HEK293 (cell line): Measurements from ENCODE around the gene CATSPER3.
A peak's percentile ranks its signal among the peaks of the same experiment; 100 is the strongest.

Experiments
- CTCF ChIA-PET: fragments of 350-600 bp; formaldehyde crosslinking; extraction: SDS; loops from one replicate; lab custom pipeline; 2021; ENCODE audit warnings: antibody characterized with exemption; lab: Yijun Ruan, JAX
- POLR2A ChIA-PET: fragments of 300-600 bp; formaldehyde crosslinking; extraction: SDS; loops from one replicate; lab custom pipeline; 2020; ENCODE audit warnings: antibody characterized with exemption, inconsistent platforms; lab: Yijun Ruan, JAX
- H3K27ac ChIP-seq: fragments of 200-500 bp; sonication (Bioruptor generic); 2 replicates; pipeline ENCODE4 v1.5.1; 2014; ENCODE audit warnings: low read depth, low read length, control low read depth, inconsistent platforms; ENCODE audit errors: extremely low read depth
- H3K36me3 ChIP-seq, 2 experiments: fragments of 200-500 bp in 1 of 2; sonication (Bioruptor generic) in 1 of 2; 1 replicate in 1 of 2; 2 replicates in 1 of 2; pipeline ENCODE4 v1.5.1; 2014 to 2017; ENCODE audit warnings: inconsistent platforms in 2 of 2, low read length in 2 of 2; ENCODE audit not compliant: control insufficient read depth in 2 of 2, insufficient read depth in 1 of 2
- H3K4me1 ChIP-seq: fragments of 200-500 bp; sonication (Bioruptor generic); 2 replicates; pipeline ENCODE4 v1.5.1; 2014; ENCODE audit warnings: mild to moderate bottlenecking, low read length, inconsistent platforms; ENCODE audit not compliant: control insufficient read depth, insufficient read depth
- H3K4me3 ChIP-seq: 2 replicates; pipeline ENCODE4 v1.5.1; 2011; ENCODE audit warnings: low read depth, mild to moderate bottlenecking, control low read depth, low read length, moderate library complexity
- H3K9me3 ChIP-seq: fragments of 200-500 bp; sonication (Bioruptor generic); 2 replicates; pipeline ENCODE4 v1.5.1; 2014; ENCODE audit warnings: low read depth, low read length, inconsistent platforms; ENCODE audit not compliant: control insufficient read depth, insufficient read depth
- FEZF1 ChIP-seq: fragments of 450-650 bp; formaldehyde crosslinking; IDR thresholded peaks from 2 replicates; pipeline ENCODE4 v1.5.1; 2016; ENCODE audit warnings: missing biosample characterization, missing genetic modification characterization
- GLIS1 ChIP-seq: fragments of 450-650 bp; formaldehyde crosslinking; IDR thresholded peaks from 2 replicates; pipeline ENCODE4 v1.5.1; 2016; ENCODE audit warnings: missing biosample characterization, missing genetic modification characterization
- GLIS2 ChIP-seq: fragments of 450-650 bp; formaldehyde crosslinking; IDR thresholded peaks from 2 replicates; pipeline ENCODE4 v1.5.1; 2016; ENCODE audit warnings: missing biosample characterization, missing genetic modification characterization
- HIC1 ChIP-seq: fragments of 450-650 bp; formaldehyde crosslinking; IDR thresholded peaks from 2 replicates; pipeline ENCODE4 v1.5.1; 2016; ENCODE audit warnings: missing biosample characterization, missing genetic modification characterization
- KLF10 ChIP-seq: fragments of 450-650 bp; IDR thresholded peaks from 2 replicates; pipeline ENCODE4 v1.5.1; 2018; ENCODE audit warnings: missing biosample characterization, mild to moderate bottlenecking, missing genetic modification characterization
- PRDM1 ChIP-seq: fragments of 450-650 bp; formaldehyde crosslinking; IDR thresholded peaks from 2 replicates; pipeline ENCODE4; 2016; ENCODE audit warnings: missing biosample characterization, missing genetic modification characterization
- SALL2 ChIP-seq: fragments of 450-650 bp; formaldehyde crosslinking; IDR thresholded peaks from 2 replicates; pipeline ENCODE4 v1.5.0; 2017; ENCODE audit warnings: missing biosample characterization, mild to moderate bottlenecking, missing genetic modification characterization, borderline replicate concordance
- WT1 ChIP-seq: fragments of 450-650 bp; formaldehyde crosslinking; IDR thresholded peaks from 2 replicates; pipeline ENCODE4 v1.5.1; 2016; ENCODE audit warnings: missing biosample characterization, missing genetic modification characterization
- ZBTB17 ChIP-seq: fragments of 450-650 bp; formaldehyde crosslinking; IDR thresholded peaks from 2 replicates; pipeline ENCODE4 v1.5.1; 2016; ENCODE audit warnings: missing biosample characterization, missing genetic modification characterization
- ZIC2 ChIP-seq: fragments of 450-650 bp; formaldehyde crosslinking; IDR thresholded peaks from 2 replicates; pipeline ENCODE4 v1.5.1; 2016; ENCODE audit warnings: missing biosample characterization, missing genetic modification characterization
- ZNF335 ChIP-seq: fragments of 450-650 bp; formaldehyde crosslinking; conservative IDR thresholded peaks from 2 replicates; pipeline ENCODE4 v1.5.1; 2016; ENCODE audit warnings: missing biosample characterization, missing genetic modification characterization
- ZNF341 ChIP-seq: fragments of 450-650 bp; formaldehyde crosslinking; IDR thresholded peaks from 2 replicates; pipeline ENCODE4; 2016; ENCODE audit warnings: low read depth, missing biosample characterization, missing genetic modification characterization
- ZNF391 ChIP-seq: fragments of 450-650 bp; formaldehyde crosslinking; IDR thresholded peaks from 2 replicates; pipeline ENCODE4 v1.5.1; 2016; ENCODE audit warnings: low read depth, missing biosample characterization, missing genetic modification characterization, borderline replicate concordance
- ZNF561 ChIP-seq: fragments of 450-650 bp; IDR thresholded peaks from 2 replicates; pipeline ENCODE4 v1.5.1; 2018; ENCODE audit warnings: missing biosample characterization, missing genetic modification characterization, borderline replicate concordance
- ZNF629 ChIP-seq: fragments of 450-650 bp; formaldehyde crosslinking; IDR thresholded peaks from 2 replicates; pipeline ENCODE4 v1.5.1; 2017; ENCODE audit warnings: missing biosample characterization, missing genetic modification characterization
- ZNF76 ChIP-seq: fragments of 450-650 bp; formaldehyde crosslinking; IDR thresholded peaks from 2 replicates; pipeline ENCODE4; 2016; ENCODE audit warnings: low read depth, missing biosample characterization, missing genetic modification characterization, borderline replicate concordance
- ZNF776 ChIP-seq: fragments of 450-650 bp; formaldehyde crosslinking; IDR thresholded peaks from 2 replicates; pipeline ENCODE4 v1.5.0; 2017; ENCODE audit warnings: missing biosample characterization, missing genetic modification characterization, borderline replicate concordance
- ZNF785 ChIP-seq: fragments of 450-650 bp; formaldehyde crosslinking; IDR thresholded peaks from 2 replicates; pipeline ENCODE4 v1.5.1; 2016; ENCODE audit warnings: missing biosample characterization, missing genetic modification characterization

The CATSPER3 gene

DNA sequence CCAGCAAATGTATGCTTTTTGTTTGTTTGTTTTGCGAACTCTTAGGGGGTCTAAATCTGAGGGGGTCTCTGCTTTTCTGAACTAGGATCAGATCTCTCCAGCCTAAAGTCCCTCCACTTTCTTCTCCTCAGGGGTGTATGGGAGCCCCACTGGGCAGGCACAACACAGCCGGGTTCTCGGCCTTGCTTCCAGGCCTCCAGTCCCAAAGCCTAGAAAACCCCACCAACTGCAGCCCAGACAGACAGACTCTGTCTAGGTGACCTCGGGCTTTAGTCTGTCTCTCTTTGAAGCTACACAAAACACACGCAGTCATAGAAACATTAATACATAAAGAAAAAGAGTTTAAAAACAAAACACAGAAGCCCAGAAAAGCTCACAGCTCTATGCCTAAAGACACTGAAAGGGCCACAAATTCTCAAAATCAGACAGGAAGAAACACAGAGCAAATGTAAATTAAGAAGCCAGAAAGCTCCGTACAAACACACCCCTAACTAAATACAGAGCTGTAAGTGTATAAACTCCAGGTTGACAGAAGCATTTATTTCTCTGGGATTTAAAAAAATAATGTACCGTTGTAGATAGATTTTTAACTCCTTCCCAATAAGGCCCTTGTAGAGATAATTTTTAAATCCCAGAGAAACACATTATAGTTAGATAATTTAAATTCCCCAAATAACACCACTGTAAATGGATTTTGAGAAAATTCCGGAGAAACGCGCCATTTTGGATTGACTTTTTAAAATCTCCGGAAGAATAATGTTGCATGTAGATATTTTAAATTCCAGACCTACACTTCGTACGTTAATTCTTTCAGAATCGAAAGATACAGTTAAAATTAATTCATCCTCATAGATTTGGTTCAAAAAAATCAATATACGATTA lies 64.3 kb downstream of the CATSPER3 start:
- CTCF ChIA-PET = interaction anchor here (0.5 to 0.7 kb wide), 2 partner anchors 18 to 86 kb away, joined by 3 read pairs; no protein-coding TSS in a partner anchor
- POLR2A ChIA-PET = interaction anchor here (0.7 to 2.2 kb wide), 4 partner anchors 7 to 1350 kb away, joined by 3 to 6 read pairs (median 4); partner anchors contain the start of gene PCBD2
- H3K9me3 ChIP-seq = no peaks in the 10 kb centered on the region
- TF ChIP-seq ZIC2 (tag by site-specific recombination) (peak; percentile 69), WT1 (tag by site-specific recombination) (no peak)
- peaks cover 13% of the 10 kb centered on the region for H3K4me1 ChIP-seq
- peaks cover 4 to 39% of the 10 kb centered on the region in 2 experiments; a peak in 2 of 3 replicates for H3K36me3 ChIP-seq
- peak overlapping the region; percentile 56 for H3K4me3 ChIP-seq
- H3K27ac ChIP-seq = peak overlapping the region; percentile 47; the same call in 1 of the 2 replicates

DNA sequence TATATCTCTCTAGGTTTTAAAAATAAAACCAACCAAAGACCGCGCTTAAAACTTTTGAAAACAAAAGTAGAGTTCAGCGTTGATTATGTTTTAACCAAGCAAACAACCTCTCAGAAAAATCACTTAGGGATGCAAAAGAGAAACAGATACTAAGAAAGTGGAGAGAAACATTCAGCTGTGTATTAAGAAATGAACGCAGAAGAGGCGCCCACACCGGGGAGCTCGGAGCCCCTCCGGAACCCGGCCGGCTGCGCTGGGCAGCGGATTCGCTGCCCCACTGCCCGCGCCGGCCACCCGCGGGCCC lies 64.9 kb downstream of the CATSPER3 start:
- peaks cover 4 to 34% of the 10 kb centered on the region in 2 experiments; a peak in 2 of 3 replicates for H3K36me3 ChIP-seq
- POLR2A ChIA-PET = interaction anchor here (1.1 to 2.2 kb wide), 3 partner anchors 8 to 159 kb away, joined by 3 to 6 read pairs (median 4); partner anchors contain the start of gene PCBD2
- H3K27ac ChIP-seq = peak overlapping the region; percentile 64; the same call in 1 of the 2 replicates
- H3K4me1 ChIP-seq = peaks cover 13% of the 10 kb centered on the region
- CTCF ChIA-PET = interaction anchor here (0.7 to 0.9 kb wide), 2 partner anchors 19 to 76 kb away, joined by 3 read pairs; no protein-coding TSS in a partner anchor
- H3K9me3 ChIP-seq = no peaks in the 10 kb centered on the region
- TF ChIP-seq ZNF561 (0 out of 2 replicates have a peak, but pooled peaks have one; percentile 26), ZNF629 (tag by site-specific recombination) (no peak), GLIS2 (tag by site-specific recombination) (peak; percentile 63; the same call in 1 of the 2 replicates), KLF10 (tag by site-specific recombination) (no peak), GLIS1 (tag by site-specific recombination) (no peak), HIC1 (tag by site-specific recombination) (0 out of 2 replicates have a peak, but pooled peaks have one; percentile 48)
- peak overlapping the region; percentile 56 for H3K4me3 ChIP-seq

DNA sequence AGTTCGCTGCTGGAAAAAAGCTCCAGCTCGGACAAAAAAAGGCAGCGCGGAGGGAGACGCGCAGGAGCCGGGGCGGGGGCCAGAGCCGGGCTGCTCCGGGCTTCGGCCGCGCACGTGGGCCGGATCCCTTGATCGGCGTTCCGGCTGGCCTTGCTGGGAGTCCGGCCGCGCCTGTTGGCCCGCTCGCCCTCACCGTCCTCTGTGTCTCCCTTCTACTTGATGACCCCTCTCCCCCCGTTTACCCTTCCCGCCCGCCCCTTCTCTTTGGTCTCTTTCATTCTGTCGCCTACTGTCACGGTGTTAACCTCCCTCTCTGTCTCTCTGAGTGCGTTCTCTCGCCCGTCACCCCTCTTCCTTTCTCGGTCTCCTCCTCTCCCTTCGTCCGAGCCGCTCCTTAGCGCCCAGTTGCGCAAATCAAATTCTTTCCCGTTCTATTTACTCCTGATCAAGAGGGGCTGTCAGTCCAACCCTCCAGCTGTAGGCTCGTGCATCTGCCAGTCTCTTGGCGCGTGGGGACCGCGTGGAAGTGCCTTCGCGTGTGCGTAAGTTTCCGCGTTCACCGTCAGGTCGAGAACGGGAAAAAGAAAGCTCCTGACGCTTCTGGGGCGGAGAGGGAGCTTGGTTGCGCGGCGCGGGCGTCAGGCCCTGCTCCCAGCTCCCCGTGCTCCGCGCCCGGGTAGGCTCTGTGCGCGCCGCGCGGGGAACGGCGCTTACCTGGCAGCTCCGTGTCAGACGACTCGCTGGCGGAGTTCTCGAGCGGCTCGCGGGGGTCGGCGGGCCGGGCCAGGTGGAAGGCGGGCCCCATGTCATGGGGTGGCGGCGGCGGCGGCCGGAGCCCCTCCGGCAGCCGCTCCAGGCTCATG lies 65.5 kb downstream of the CATSPER3 start:
- ChIA-PET POLR2A (interaction anchor here (1.1 to 2.2 kb wide), 3 partner anchors 8 to 158 kb away, joined by 3 to 6 read pairs (median 4); partner anchors contain the start of gene PCBD2), CTCF (interaction anchor here (0.9 kb wide), 1 partner anchor 76 kb away, joined by 3 read pairs; no protein-coding TSS in a partner anchor)
- H3K36me3 ChIP-seq = peaks cover 4 to 28% of the 10 kb centered on the region in 2 experiments; a peak in 2 of 3 replicates
- peak overlapping the region; percentile 56 for H3K4me3 ChIP-seq
- H3K4me1 ChIP-seq = peaks cover 13% of the 10 kb centered on the region
- no peaks in the 10 kb centered on the region for H3K9me3 ChIP-seq
- peak overlapping the region; percentile 96 for H3K27ac ChIP-seq
- TF ChIP-seq FEZF1 (tag by site-specific recombination) (peak; percentile 47; the same call in 1 of the 2 replicates), SALL2 (no peak), PRDM1 (tag by site-specific recombination) (peak; percentile 77), HIC1 (tag by site-specific recombination) (peak; percentile 7; the same call in 1 of the 2 replicates), ZNF391 (tag by site-specific recombination) (0 out of 2 replicates have a peak, but pooled peaks have one; percentile 23), ZNF341 (tag by site-specific recombination) (peak; percentile 55; the same call in 1 of the 2 replicates), ZNF561 (peak; percentile 43; the same call in 1 of the 2 replicates), ZBTB17 (tag by site-specific recombination) (peak; percentile 89), ZNF785 (tag by site-specific recombination) (no peak), ZNF776 (tag by site-specific recombination) (no peak), ZNF76 (tag by site-specific recombination) (peak; percentile 40; the same call in 1 of the 2 replicates), ZNF335 (peak; percentile 77)
